Progenitor cell of endocrine pancreas (in vitro differentiated cells): ENCODE measurements around the gene EPN2. TPM values are rescaled to one million over a fixed set of nuclear protein-coding genes. Genes with fewer than 3 reads are reported as not detected.

Experiments
- DNase-seq: peaks from one replicate; pipeline ENCODE4 v3.0.0; 2021; ENCODE audit warnings: low spot score; ENCODE audit not compliant: unreplicated experiment
- H3K27ac Mint-ChIP-seq: 2 replicates; pipeline ENCODE4 v1.8.0; 2021; ENCODE audit warnings: mild to moderate bottlenecking, moderate library complexity, mixed read lengths
- H3K27me3 Mint-ChIP-seq: 2 replicates; pipeline ENCODE4 v1.8.0; 2021; ENCODE audit warnings: mixed read lengths
- H3K36me3 Mint-ChIP-seq: 2 replicates; pipeline ENCODE4 v1.8.0; 2022; ENCODE audit warnings: mixed read lengths; ENCODE audit not compliant: insufficient read depth
- H3K4me1 Mint-ChIP-seq: 2 replicates; pipeline ENCODE4 v1.8.0; 2021; ENCODE audit warnings: low read depth, mixed read lengths
- H3K4me3 Mint-ChIP-seq: 2 replicates; pipeline ENCODE4 v1.8.0; 2021; ENCODE audit warnings: low read depth, mild to moderate bottlenecking, moderate library complexity, mixed read lengths
- H3K9me3 Mint-ChIP-seq: 2 replicates; pipeline ENCODE4 v1.8.0; 2021; ENCODE audit warnings: low read depth, mixed read lengths
- CTCF ChIP-seq: fragments of 200-600 bp; sonication (generic); IDR thresholded peaks from one replicate; pipeline ENCODE4 v1.5.0; 2021; ENCODE audit warnings: antibody characterized with exemption, mild to moderate bottlenecking; ENCODE audit not compliant: unreplicated experiment
- total RNA-seq: library from RNA; stranded (reverse); gene quantifications from 2 replicates; pipeline ENCODE4 v1.2.1, GENCODE V29; 2021

The EPN2 gene
- total RNA-seq, 1 donor from 2014 or later: 49.8 TPM

DNA sequence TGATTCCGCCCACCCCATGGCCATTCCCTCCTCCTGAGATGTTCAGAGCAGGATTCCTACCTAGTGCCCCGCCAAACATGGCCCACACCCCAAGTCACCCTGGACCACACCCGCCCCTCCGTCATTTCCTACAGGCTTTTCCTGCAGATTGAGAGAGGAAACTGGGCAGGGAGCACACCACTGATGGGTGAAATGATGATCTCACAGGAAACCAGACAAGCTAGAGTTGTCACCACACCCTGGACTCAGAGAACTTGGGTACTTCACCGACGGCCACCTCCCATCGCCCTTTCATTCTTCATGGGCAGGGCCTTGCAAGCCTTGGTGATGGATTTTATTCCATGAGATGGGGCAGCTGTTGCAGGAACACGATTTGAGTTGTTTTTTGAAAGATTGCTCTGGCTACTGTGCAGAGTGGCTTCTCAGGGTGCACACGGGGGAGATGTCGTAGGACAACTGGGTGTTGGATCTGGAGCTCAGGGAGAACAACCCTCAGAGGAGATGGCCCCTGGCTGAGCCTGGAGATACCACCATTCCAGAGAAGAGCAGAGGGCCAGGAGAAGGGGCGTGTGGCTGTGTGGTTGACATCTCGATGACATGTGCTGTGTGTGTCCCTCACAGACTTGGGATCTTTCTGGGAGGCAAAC lies 132.8 kb downstream of the EPN2 start:
- H3K4me3 Mint-ChIP-seq: no peak overlapping the region
- H3K36me3 Mint-ChIP-seq: no peaks in the 10 kb centered on the region
- H3K9me3 Mint-ChIP-seq: no peaks in the 10 kb centered on the region
- no peaks in the 10 kb centered on the region for H3K4me1 Mint-ChIP-seq
- no peak for DNase-seq
- no peak overlapping the region for H3K27ac Mint-ChIP-seq
- H3K27me3 Mint-ChIP-seq: no peaks in the 10 kb centered on the region
- TF ChIP-seq CTCF: no peak

DNA sequence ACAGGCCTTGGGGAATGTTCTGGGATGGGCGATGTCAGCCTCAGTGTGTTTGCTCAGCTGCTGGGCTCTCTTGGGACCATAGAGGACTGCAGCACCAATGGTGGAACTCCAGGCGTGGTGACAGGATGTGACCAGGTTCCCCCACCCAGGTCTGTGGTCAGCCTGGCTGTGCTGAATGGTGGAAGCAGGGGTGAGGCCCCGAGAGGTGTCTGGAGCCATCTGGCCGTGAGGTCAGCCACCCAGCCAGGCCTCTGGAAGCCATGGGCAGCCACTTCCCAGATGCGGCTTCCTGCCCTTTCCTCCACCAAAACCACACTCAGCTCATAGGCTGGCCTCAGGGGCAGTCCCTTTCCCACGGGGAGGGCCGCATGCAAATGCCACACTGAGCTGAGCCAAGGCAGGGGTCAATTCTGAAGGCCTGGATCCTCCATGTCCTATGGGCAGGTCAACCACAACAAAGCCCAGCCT lies 133.4 kb downstream of the EPN2 start:
- H3K4me1 Mint-ChIP-seq: no peaks in the 10 kb centered on the region
- no peak overlapping the region for H3K27ac Mint-ChIP-seq
- no peak for DNase-seq
- H3K4me3 Mint-ChIP-seq: no peak overlapping the region
- TF ChIP-seq CTCF: no peak
- H3K9me3 Mint-ChIP-seq: no peaks in the 10 kb centered on the region
- H3K36me3 Mint-ChIP-seq: no peaks in the 10 kb centered on the region
- H3K27me3 Mint-ChIP-seq: no peaks in the 10 kb centered on the region

DNA sequence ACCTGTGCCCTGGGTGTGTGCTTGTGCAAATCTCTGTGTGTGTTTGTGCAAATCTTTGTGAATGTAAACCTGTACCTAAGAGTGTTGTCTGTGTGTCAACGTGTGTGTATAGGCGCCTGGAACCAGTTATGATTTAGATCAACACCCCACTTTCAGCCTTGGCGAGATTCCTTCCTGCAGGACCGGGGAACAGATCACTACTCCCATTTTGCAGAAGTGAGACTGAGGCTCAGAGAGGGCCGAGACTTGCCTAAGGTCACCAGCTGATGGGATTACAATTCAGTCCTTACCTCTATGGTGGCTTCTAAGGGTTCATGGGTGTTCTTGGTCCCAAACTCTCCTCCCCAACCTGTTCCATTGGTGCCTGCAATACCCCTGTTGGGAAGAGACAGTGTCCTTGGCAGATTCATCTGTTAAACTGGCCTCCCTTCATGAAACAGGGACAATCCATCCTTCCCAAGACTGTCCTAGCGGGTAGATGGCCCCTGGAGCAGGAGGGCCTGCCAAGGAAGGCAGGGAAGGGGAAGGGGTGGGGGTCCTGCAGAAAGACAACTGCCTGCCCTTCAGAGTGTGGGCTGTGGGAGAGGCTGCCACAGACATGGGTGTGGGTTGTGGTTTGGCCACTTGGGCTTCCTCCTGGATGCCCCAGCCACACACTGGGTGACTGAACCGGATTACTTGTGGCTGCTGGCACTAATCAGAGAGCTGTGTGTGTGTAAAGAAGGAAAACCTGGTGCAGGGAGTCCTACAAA lies 134.3 kb downstream of the EPN2 start:
- no peak for DNase-seq
- H3K9me3 Mint-ChIP-seq: no peaks in the 10 kb centered on the region

DNA sequence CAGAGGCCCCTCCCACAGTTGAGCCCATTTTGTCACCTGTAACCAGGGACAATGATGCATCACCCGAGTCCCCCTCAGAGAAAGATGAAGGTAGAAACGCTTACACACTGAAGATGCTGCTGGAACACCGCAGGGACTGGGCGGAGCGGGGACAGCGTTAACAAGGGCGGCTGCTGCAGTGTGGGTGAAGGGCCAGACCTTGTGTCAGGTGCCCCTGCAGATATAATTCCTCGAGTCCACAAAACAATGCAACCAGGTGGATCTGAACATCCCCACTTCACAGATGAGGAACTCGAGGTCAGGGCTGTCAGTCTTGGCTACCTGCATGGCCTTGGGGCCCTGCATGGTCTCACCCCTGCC lies 134.8 kb downstream of the EPN2 start:
- TF ChIP-seq CTCF: no peak
- no peak for DNase-seq
- no peak overlapping the region for H3K27ac Mint-ChIP-seq
- no peaks in the 10 kb centered on the region for H3K27me3 Mint-ChIP-seq
- H3K36me3 Mint-ChIP-seq: no peaks in the 10 kb centered on the region
- no peaks in the 10 kb centered on the region for H3K9me3 Mint-ChIP-seq
- H3K4me1 Mint-ChIP-seq: peaks cover 4% of the 10 kb centered on the region
- no peak overlapping the region for H3K4me3 Mint-ChIP-seq

More for the DNA sequence above, 134.3 kb downstream of the EPN2 start:
- H3K27me3 Mint-ChIP-seq: no peaks in the 10 kb centered on the region
- no peak overlapping the region for H3K27ac Mint-ChIP-seq
- H3K4me3 Mint-ChIP-seq: no peak overlapping the region
- H3K4me1 Mint-ChIP-seq: peaks cover 1% of the 10 kb centered on the region
- TF ChIP-seq CTCF: no peak
- H3K36me3 Mint-ChIP-seq: no peaks in the 10 kb centered on the region

DNA sequence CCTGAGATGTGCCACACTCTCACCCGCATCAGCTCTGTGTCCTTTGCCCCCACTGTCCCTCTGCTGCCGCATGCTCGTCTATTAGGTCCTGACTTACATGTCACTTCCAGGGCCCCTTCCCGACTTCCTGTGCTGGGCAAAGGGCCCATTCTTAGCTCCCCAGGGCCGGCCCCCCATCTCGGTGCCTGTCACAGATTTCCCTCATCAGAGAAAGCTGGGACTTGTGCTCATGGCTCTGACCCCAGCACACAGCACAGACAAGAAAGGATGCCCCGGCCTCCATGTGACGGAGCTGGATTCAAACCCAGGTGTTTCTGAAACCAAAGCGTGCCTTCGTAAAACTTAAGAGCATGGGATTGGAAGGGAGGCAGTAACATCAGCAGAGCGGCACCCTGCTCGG lies 135.3 kb downstream of the EPN2 start:
- no peaks in the 10 kb centered on the region for H3K9me3 Mint-ChIP-seq
- peaks cover 6% of the 10 kb centered on the region for H3K4me1 Mint-ChIP-seq
- no peak for DNase-seq
- H3K27ac Mint-ChIP-seq: no peak overlapping the region
- no peak overlapping the region for H3K4me3 Mint-ChIP-seq
- no peaks in the 10 kb centered on the region for H3K36me3 Mint-ChIP-seq
- no peaks in the 10 kb centered on the region for H3K27me3 Mint-ChIP-seq
- no peak for TF ChIP-seq CTCF
